Lower leg skin (tissue), 4 donors: Measurements from ENCODE around the gene VPS39. TPM values are rescaled to one million over a fixed set of nuclear protein-coding genes. Genes with fewer than 3 reads are reported as not detected.

Experiments
- DNase-seq, 2 donors: peaks; one replicate each; pipeline ENCODE4 v3.0.0-alpha.2; 2019; ENCODE audit warnings: low spot score in 2 of 2
- H3K4me3 ChIP-seq: fragments of 200-600 bp; sonication (generic); 2 replicates; pipeline ENCODE4 v1.5.1; 2017; ENCODE audit warnings: mild to moderate bottlenecking, low read depth; ENCODE audit not compliant: poor library complexity, severe bottlenecking
- POLR2A ChIP-seq, 2 donors: fragments of 450-650 bp; IDR thresholded peaks; one replicate each; pipeline ENCODE4 v1.6.1; 2016 to 2017; ENCODE audit warnings: antibody characterized with exemption in 2 of 2, mild to moderate bottlenecking in 1 of 2, moderate library complexity in 1 of 2
- WGBS, 2 donors: methylation state at CpG; one replicate each; pipeline ENCODE4 v1.1.5; 2018; 5-methylcytosine and 5-hydroxymethylcytosine counted together
- intact Hi-C: fragments of 100-400 bp; cut with DNase I; formaldehyde crosslinking; loops from one replicate; pipeline ENCODE4 v1.15.0; 2023; ENCODE audit warnings: low total_unique reads
- total RNA-seq, 4 donors: library from RNA; depleted of rRNA; stranded (reverse); fragments of >200 nt; gene quantifications; one replicate each; pipeline ENCODE4 v1.1.0, GENCODE V29; 2016
- TF ChIP-seq, protein P1 (sequence below), 3 donors: fragments of 450-650 bp; IDR thresholded peaks; one replicate each; pipeline ENCODE4 v1.5.1; 2016; ENCODE audit warnings: antibody characterized with exemption in 3 of 3, mild to moderate bottlenecking in 3 of 3, moderate library complexity in 2 of 3

VPS39 gene
- total RNA-seq, 4 donors from 2014 or later: 41.8 to 64.6 (median 51.5) TPM

DNA sequence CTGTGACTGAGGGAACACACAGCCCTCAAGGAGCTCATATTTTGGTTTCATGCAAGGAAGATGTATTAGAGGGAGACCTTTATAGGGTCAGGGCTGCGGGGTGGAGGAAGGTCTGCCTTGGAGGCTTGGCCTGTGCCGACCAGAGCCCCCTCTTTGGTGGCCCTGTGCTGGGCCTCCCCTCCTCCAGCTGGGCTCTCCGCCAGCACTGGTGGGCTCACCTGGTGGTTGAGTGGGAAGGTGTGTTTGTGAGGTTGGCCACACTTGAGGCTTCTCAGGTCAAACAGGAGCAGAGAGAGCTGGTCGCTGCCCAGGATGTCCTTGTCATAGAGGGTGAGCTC, 54.3 kb downstream of the VPS39 start:
- no peak overlapping the region for H3K4me3 ChIP-seq
- intact Hi-C loops: no loop called here
- 81 to 93% methylated on average over 4 of the region's 4 CpGs for WGBS, 2 donors
- DNase-seq: peak in 1 of 2 donors; percentile 82
- no peak for TF ChIP-seq POLR2A (IDR thresholded peaks at IDR 0.05)
- TF ChIP-seq, protein P1, sequence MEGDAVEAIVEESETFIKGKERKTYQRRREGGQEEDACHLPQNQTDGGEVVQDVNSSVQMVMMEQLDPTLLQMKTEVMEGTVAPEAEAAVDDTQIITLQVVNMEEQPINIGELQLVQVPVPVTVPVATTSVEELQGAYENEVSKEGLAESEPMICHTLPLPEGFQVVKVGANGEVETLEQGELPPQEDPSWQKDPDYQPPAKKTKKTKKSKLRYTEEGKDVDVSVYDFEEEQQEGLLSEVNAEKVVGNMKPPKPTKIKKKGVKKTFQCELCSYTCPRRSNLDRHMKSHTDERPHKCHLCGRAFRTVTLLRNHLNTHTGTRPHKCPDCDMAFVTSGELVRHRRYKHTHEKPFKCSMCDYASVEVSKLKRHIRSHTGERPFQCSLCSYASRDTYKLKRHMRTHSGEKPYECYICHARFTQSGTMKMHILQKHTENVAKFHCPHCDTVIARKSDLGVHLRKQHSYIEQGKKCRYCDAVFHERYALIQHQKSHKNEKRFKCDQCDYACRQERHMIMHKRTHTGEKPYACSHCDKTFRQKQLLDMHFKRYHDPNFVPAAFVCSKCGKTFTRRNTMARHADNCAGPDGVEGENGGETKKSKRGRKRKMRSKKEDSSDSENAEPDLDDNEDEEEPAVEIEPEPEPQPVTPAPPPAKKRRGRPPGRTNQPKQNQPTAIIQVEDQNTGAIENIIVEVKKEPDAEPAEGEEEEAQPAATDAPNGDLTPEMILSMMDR (IDR thresholded peaks at IDR 0.05): no peak

- no peak for TF ChIP-seq POLR2A (IDR thresholded peaks at IDR 0.05)
- TF ChIP-seq, protein P1 (IDR thresholded peaks at IDR 0.05): no peak
- DNase-seq: peak in 1 of 2 donors; percentile 81
- no peak overlapping the region for H3K4me3 ChIP-seq
These were observed 55.0 kb downstream of the VPS39 start for GRCh38 chr15:42152921-42153698.

GRCh38 chr15:42152196-42152920, 55.7 kb downstream of the VPS39 start:
- WGBS, 2 donors: 46 to 63% methylated on average over 13 to 14 of the region's 14 CpGs
- DNase-seq: peak; percentile 71 to 86

More at GRCh38 chr15:42152921-42153698, 55.0 kb downstream of the VPS39 start:
- intact Hi-C loops: no loop called here
- WGBS, 2 donors: 82% methylated on average over 11 of the region's 11 CpGs

GRCh38 chr15:42151736-42152135, 56.4 kb downstream of the VPS39 start:
- H3K4me3 ChIP-seq: no peak overlapping the region
- TF ChIP-seq POLR2A (IDR thresholded peaks at IDR 0.05): no peak
- TF ChIP-seq, protein P1 (IDR thresholded peaks at IDR 0.05): no peak
- DNase-seq: peak in 1 of 2 donors; percentile 70
- 61 to 66% methylated on average over 4 of the region's 4 CpGs for WGBS, 2 donors
- intact Hi-C loops: no loop called here

More at GRCh38 chr15:42152196-42152920, 55.7 kb downstream of the VPS39 start:
- no peak for TF ChIP-seq POLR2A (IDR thresholded peaks at IDR 0.05)
- TF ChIP-seq, protein P1 (IDR thresholded peaks at IDR 0.05): no peak
- intact Hi-C loops: no loop called here
- no peak overlapping the region for H3K4me3 ChIP-seq

GRCh38 chr15:42151141-42151561, 57.0 kb downstream of the VPS39 start:
- no peak overlapping the region for H3K4me3 ChIP-seq
- TF ChIP-seq, protein P1 (IDR thresholded peaks at IDR 0.05): no peak
- no peak for TF ChIP-seq POLR2A (IDR thresholded peaks at IDR 0.05)
- DNase-seq: peak in 1 of 2 donors; percentile 65
- 60 to 63% methylated on average over 10 of the region's 10 CpGs for WGBS, 2 donors
- intact Hi-C loops: no loop called here
